Activated gamma-delta T cell treated with Interleukin-2 at 50 U/mL for 16 hours (primary cell): Measurements from ENCODE around the gene VASN.
"Not testable (repeated sequence)": the region's sequence is repeated elsewhere in the genome, so short reads cannot be mapped to it uniquely, and the experiment has no call there.

ENCODE experiments used
- DNase-seq: peaks from one replicate; pipeline ENCODE4 v3.0.0-alpha.2; 2020

Gene VASN

GRCh38 chr16:4386451-4386805 lies 14.8 kb downstream of the VASN start:
- no peak for DNase-seq

- DNase-seq = no peak
Measured at GRCh38 chr16:4386951-4387565, 15.4 kb downstream of the VASN start.

- DNase-seq = no peak
Measured at GRCh38 chr16:4387781-4388180, 16.1 kb downstream of the VASN start.

GRCh38 chr16:4388271-4389021 lies 16.8 kb downstream of the VASN start:
- no peak for DNase-seq

GRCh38 chr16:4389051-4389955 lies 17.7 kb downstream of the VASN start:
- DNase-seq = no peak

GRCh38 chr16:4390266-4391260 lies 18.9 kb downstream of the VASN start:
- no peak for DNase-seq

GRCh38 chr16:4391631-4392381 lies 20.2 kb downstream of the VASN start:
- no peak for DNase-seq

GRCh38 chr16:4392382-4393239 lies 21.0 kb downstream of the VASN start:
- DNase-seq = no peak

GRCh38 chr16:4393240-4393600 lies 21.6 kb downstream of the VASN start:
- no peak for DNase-seq

GRCh38 chr16:4393850-4394249 lies 22.2 kb downstream of the VASN start:
- not testable (repeated sequence) for DNase-seq

- no peak for DNase-seq
Measured at GRCh38 chr16:4395055-4395726, 23.5 kb downstream of the VASN start.

- DNase-seq = no peak
Measured at GRCh38 chr16:4399001-4399730, 27.5 kb downstream of the VASN start.

- no peak for DNase-seq
Measured at GRCh38 chr16:4401094-4401501, 29.4 kb downstream of the VASN start.

GRCh38 chr16:4401510-4401909 lies 29.9 kb downstream of the VASN start:
- DNase-seq = no peak

GRCh38 chr16:4402439-4403132 lies 30.9 kb downstream of the VASN start:
- DNase-seq = peak; percentile 64

GRCh38 chr16:4403133-4403949 lies 31.7 kb downstream of the VASN start:
- DNase-seq = no peak

- DNase-seq = no peak
Measured at GRCh38 chr16:4404247-4404966, 32.8 kb downstream of the VASN start.
